SK-N-DZ (cell line): Measurements from ENCODE around the gene GAS7.
"Not testable (repeated sequence)": the region's sequence is repeated elsewhere in the genome, so short reads cannot be mapped to it uniquely, and the experiment has no call there.

ENCODE experiments used
- DNase-seq: peaks from one replicate; pipeline ENCODE4 v3.0.0-alpha.2; 2015; ENCODE audit warnings: low spot score

Gene GAS7

DNA sequence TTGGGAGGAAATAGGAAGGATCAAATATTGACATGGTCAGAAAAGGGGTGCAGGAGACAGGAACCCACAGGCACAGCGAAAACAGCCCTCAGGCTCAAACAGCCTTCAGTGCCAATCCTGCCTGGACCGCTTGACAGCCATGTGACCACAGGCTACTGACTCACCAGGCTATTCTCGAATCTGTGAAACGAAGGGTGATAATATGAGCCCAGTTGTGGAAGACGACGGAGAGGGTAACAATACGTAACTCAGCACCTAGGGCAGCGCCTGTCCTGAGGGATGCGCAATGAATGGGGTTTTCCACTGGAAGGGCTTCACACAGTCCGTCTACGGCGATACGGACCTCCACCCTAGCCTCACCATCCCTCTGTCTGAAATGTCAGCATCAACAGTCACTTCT lies 176.0 kb downstream of the GAS7 start:
- DNase-seq: no peak

DNA sequence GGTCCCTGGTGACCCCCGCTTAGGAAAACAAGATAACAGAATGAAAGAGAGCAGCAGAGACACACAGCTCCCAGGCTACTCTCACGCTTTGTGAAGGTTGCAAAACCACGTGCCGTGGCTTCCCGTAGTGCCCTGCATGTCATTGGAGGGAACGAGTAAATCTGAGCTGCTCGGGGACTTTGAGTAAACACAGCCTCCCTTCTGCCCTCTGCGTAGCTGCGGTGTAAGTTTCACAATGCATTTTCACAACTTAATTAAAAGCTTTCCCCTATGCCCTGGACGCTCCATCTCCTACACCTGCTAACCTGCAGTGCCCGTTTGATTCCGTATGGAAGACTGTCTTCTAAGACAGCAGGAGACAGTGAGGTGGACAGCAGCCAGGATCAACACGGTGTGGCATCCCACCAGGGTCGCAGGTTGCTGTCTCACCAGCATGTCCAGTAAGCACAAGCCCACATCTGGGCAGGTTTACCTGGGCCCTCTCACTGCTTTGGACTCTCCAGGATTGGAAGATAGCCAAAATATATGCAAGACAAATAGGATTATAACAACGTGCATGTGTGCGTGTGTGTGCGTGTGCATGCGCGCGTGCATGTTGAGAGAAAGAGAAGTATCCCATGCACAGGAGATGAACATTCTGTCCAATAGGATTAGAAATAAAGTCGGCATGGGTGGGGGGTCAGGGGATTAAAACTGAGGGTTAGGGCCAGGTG lies 177.0 kb downstream of the GAS7 start:
- no peak for DNase-seq

DNA sequence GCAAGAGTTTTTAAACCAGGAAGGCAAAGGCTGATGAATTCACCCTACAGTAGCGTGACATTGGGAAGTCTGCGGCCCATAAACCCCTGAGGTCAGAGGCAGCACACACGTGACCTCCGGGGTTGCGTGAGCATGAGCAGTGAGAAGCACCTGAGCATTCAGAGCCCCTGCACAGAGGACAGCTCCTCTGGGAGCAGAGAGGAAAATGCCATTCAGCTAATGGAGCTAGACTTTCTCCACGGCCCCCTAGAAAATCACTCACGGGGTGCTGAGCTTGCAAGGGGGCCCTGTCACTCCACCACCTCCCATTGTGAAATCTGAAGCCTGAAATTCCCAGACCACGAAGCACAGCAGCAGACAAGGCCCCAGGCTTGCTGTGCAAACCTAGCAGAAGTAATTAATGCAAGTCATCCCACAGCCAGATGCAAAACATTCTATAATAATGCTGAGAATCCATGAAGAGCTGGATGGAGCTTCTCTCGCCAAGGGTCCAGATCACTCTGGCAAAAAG lies 178.4 kb downstream of the GAS7 start:
- no peak for DNase-seq

DNA sequence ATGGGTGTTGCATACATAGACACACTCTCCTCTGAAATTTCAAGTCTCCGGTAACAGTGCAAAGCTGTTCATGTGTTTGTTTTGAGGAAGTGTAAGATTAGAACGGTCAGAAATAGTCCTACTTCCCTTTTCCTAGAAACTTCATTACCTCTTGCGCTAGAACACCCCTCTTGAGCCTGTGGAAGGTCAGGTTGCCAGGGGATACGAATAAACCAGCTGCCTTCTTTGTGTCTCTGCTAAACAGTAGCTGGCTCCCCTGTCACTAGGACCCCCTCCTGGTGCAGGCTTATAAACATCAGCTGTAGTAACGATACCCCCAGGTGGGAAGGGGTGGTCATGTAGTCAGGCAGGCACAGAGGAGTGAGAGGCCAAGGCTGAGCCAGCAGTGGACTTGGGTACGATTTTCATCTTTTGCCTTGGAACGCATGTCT lies 179.9 kb downstream of the GAS7 start:
- DNase-seq: no peak

DNA sequence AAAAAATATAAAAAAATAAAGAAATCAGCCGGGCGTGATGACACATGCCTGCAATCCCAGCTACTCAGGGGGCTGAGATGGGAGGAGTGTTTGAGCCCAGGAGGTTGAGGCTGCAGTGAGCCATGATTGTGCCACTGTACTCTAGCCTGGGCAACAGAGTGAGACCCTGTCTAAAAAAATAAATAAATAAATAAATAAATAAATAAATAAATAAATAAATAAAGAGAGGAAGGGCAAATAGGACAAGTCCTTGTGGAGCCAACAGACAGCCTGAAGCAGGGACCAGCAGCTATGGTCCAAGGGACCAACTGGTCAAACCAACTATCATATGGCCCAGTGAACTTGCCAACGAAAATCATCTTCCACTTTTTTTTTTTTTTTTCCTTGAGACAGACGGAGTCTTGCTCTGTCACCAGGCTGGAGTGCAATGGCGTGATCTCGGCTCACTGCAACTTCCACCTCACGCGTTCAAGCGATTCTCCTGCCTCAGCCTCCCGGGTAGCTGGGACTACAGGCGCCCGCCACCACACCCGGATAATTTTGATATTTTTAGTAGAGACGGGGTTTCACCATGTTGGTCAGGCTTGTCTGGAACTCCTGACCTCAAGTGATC lies 181.3 kb downstream of the GAS7 start:
- DNase-seq: not testable (repeated sequence)

GRCh38 chr17:10013365-10014112 lies 184.9 kb downstream of the GAS7 start:
- no peak for DNase-seq

DNA sequence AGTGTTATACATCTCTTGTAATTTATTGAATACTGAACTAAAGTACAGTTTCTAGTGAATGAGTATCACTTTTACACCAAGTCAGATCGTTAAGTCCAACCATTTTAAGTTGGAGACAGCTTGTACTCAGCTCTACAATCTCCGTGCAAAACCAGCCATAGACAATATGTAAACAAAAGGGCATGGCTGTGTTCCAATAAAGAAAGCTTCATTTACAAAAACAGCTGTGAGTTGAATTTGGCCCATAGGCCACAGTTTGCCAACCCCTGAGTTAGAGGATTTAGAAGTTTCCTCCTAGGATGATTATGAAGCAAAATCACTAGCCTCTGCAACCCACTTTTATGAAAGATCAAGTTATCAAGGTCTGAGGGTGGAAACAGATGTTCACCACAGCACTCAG lies 187.7 kb downstream of the GAS7 start:
- no peak for DNase-seq

DNA sequence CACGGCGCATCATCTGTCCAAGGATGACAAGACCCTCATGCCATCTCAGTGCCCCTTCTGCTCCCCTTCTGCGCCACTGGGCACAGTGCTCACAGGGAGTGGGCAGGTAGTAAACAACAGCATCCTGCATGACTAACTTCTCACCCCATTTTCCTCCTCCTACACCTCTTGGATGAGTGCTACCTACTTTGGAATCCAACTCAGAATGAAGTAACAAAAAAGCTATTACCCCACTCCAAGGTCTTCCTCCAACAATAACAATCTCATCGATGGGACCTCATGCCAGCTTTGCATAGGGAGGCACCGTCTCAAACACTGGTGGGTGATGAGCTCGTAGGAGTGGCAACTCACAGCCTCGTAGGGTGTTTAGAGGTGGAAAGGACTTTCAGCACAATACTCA lies 194.7 kb downstream of the GAS7 start:
- DNase-seq: no peak

DNA sequence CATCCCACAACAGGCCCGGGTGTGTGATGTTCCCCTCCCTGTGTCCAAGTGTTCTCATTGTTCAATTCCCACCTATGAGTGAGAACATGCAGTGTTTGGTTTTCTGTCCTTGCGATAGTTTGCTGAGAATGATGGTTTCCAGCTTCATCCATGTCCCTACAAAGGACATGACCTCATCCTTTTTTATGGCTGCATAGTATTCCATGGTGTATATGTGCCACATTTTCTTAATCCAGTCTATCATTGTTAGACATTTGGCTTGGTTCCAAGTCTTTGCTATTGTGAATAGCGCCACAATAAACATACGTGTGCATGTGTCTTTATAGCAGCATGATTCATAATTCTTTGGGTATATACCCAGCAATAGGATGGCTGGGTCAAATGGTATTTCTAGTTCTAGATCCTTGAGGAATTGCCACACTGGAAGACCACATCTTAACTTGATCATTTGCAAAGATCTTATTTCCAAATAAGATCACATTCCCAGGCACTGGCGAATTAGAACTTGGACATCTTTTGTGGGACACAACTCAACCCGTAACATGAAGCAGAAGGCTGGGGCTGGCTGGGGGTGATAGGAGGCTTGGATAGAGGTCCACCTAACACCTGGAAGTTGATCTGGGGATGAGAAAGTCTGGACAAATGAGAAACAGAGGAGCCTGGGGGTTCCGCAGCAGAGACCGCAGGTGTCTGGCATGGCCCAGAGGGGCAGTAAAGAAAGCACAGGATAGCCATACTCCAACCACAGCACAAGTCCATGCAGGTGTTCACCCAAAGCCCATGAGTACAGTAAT lies 195.6 kb downstream of the GAS7 start:
- DNase-seq: not testable (repeated sequence)

DNA sequence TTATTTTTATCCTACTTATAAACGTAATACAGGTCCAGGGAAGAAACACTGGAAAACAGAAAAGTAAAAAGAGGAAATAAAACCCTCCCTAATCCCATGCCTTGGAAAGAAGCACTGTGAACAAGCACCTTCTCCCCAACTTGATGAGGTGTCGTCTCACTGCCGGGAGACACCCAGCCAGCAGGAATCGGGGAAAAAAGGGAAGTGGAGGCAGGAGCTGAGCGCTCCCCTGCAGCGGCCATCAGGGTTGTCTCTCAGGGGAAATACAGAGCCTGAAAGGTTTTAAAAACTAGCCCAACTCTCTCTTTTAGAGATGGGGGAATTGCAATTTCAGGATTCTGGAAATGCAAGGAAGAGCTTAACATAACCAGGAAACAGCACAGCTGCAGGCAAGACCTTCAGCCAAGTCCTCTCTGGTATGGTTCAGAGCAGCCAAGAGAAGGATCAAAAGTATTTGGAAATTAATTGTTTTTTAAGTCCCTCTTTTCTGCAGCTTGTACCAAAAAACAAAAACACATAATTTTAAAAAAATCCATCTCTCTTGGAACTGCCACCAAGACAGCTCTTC lies 197.0 kb downstream of the GAS7 start:
- no peak for DNase-seq

DNA sequence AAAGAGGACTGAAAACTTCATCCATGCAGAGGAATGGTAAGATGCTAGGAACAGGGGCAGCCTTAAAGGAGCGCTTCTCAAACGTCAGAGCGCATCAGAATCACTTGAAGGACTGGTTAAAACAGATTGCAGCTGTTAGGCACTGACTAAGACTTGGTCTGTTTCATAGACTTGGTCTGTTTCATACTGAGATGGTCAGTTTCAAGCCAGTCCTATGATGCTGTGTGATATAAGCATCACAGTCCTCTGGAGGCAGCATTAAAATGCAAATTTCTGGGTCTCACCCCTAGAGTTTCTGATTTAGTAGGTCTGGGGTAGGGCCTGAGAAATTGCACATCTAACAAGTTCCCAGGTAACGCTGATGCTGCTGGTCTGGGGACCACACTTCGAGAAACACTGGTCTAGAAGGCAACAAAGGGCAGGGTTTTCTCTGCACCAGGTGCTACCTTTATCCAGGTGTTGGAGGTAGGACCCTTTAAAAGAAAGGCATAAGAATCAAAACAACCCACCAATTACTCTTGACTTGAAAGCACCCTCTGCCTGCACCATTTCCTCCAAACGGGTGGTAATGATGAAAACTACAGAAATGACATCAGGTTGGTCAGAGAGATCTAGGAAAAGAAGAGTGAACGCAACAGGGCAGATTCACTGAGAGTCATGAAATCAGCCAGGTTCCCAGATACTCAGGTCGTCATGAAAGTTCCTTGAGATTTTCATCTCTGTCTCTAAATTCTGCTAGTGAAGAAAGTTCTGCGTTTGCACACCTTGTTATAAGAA lies 198.3 kb downstream of the GAS7 start:
- DNase-seq: no peak

- DNase-seq: no peak
Observed at GRCh38 chr17:9998060-9998459, 200.3 kb downstream of the GAS7 start.

GRCh38 chr17:9994761-9995160 lies 203.6 kb downstream of the GAS7 start:
- no peak for DNase-seq

GRCh38 chr17:9991796-9992195 lies 206.6 kb downstream of the GAS7 start:
- no peak for DNase-seq

DNA sequence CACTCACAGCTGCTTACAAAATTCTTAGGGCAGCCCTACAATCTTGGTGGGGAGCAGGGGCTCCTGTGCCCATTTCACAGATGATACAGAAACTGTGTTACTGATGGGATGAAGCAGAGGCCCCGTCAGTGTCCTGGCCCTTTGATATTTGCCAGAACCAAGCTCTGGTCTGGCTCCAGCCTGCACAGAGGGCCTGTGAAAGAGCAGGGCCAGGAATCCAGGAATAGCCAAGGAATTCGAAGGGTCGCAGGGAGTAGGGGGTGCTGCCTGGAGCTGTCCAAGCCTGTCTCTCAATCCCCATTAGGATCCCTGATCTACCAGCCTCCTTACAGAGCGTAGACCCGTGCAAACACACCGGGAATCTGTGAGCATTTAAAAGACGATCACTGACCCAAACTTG lies 207.1 kb downstream of the GAS7 start:
- no peak for DNase-seq

DNA sequence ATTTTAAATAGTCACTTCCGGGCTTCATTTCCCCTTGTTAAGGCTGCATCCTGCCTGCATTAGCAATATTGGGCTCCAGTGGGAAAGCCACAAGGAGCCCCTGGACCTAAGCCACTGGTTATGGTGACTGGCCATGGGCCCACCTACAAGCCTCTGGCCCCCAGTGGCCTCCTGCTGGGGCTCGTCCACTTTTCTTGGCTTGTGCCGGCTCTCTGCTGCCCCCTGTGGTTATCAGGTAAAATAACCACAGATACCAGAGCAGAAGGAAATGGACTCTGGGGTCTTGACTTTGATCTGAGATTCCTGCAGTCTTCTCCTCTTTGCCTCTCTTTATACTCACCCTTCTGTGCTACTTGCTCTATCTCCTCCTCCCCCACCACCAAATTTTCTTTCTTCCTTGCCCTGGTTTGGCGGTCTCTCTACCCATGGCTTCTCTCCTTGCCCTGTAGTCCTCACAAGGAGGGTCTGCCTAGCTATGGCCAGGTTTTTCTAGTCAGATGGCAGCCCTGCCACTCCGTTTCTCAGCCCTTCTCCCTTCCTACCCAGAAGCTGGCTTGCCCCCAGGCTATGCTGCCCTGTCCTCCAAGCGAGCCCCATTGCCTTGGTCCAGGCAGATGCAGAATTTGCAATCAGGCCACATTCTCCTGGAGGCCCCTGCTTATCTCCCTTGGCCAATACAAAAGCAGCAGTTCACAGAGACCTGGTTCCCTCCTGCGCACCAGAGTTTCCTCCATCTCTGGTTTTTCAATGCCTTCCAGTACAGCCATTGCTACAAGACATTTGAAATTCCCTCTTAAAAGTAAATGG lies 210.4 kb downstream of the GAS7 start:
- peak; percentile 7 for DNase-seq

DNA sequence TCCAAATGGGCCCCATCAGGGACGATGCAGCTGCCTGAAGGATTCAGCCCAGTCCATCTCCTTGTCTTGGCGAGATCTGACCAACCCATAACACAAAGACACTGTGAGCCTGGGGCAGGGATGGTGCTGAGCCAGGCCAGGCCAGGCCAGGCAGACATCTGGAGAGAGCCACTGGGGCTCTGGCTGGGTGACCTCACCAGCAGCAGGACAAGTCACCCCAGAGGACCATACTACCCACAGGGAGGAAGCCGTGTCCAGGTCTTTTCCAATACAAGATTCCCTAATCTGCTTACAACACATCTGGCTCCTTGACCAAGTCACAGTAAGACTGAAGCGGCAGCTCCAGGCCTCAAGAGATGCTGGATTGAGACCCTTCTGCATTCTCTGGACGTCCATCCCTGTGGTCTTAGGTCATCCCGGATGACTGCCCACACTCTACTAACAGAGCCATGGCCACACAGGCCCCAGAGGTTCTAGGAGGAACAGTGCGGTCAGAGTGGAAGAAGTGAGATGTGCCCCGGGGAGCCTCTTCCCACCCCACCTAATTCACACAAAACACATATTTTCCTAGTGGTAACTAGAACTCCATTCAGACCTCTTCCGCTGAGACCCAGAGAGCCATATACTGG lies 211.5 kb downstream of the GAS7 start:
- DNase-seq: no peak

- no peak for DNase-seq
Observed at GRCh38 chr17:9985646-9986045, 212.8 kb downstream of the GAS7 start.

- DNase-seq: no peak
Observed at GRCh38 chr17:9984768-9985167, 213.6 kb downstream of the GAS7 start.
